ENCODE measurements around the gene DMC1.

The DMC1 gene

DNA sequence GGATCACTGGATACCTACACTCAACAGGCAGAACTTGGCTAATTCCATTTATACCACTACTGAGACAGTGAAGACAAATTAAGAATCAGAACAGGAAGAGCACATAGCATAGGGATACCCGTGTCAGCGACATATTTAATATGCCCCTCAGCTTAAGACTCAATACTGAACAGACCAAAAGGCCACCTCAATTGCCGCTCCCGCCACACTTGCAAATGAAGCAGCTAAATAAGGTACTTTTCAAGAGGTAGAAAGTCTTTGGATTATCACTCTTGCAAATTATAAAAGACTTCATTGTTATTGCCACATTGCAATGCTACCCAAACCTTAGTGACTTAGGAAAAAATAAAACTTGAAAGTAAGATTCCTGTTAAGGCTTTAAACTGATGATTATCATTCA, 67.0 kb downstream of the DMC1 start:
- DNase-seq: no peak

DNA sequence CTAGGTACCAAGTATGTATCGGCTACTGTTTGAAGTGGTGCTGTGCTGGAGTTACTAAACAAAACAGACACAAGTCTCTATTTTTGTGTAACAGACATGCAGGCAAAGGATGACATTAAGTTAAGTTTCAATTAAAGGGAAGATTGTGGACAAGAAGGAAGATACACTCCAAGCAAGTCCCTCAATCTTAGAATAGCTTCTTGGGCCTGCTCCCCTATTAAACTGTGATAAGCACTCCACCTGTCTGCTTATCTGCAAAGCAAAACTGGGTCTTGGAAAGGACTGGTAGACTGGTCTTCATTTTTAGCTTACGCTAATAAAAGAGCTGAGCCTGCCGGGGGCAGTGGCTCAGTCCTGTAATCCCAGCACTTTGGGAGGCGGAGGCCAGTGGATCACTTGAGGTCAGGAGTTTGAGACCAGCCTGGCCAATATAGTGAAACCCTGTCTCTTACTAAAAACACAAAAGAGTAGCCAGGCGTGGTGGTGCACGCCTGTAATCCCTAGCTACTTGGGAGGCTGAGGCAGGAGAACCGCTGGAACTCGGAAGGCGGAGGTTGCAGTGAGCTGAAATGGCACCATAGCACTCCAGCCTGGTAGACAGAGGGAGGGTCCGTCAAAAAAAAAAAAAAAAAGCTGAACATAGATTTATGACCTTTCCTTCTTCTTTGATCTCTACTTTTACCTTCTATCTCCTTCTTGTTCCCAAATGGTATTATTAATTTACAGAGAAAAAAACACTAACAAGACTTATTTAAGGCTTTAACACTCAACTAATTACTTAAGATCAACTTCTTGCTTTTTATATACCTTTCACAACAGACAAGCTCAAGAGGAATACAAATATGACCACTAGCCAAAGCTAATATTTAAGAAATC, 67.9 kb downstream of the DMC1 start:
- DNase-seq: no peak

DNA sequence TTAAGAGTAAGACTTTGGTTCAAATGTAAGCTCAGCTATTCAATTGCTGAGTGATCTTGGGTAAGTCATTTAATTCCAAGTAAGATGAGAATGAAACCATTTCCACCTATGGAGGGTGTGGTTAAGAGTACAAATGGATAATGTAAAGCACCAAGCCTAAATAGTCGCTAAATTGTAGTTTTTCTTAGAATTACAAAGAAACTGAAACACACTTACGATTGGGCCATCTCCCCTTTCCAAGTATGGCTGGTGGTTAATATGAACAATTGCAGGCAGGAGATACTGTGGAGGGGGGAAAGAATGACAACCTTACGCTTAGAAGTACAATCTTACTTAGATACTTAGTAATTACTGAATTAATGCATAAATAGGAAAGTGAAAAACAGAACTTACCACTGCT, 72.1 kb downstream of the DMC1 start:
- DNase-seq: no peak

DNA sequence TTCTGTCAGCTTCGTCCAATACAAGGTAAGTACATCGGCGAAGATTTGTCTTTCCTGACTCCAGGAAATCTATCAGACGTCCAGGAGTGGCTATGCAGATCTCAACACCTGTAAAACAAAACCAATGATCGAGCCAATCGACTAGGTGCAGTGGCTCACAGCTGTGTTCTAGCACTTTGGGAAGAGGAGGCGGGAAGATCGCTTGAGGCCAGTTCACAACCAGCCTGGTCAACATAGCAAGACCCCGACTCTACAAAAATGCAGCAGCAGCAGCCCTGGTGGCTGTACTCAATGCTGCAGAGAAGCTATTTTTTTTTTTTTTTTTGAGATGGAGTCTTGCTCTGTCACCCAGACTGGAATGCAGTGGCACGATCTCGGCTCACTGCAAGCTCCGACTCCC, 75.0 kb downstream of the DMC1 start:
- no peak for DNase-seq

DNA sequence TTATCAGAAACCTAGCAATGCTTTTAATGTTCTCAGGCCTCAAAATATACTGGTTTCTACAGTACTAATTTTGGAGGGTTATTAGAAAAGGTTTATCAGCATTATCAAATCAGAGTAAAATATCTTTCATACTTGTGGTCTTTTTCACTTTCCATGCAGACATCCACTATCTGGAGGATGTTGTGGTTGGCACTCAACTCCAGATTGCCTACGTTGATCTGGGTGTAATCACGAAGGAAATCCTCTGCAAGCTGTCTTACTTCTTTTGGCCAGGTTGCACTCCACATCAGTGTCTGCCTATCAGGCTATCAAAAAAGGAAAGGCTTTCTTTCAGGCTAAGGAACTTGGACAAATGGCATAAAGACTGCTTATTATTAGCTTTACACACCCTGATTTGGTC, 75.5 kb downstream of the DMC1 start:
- DNase-seq: no peak

DNA sequence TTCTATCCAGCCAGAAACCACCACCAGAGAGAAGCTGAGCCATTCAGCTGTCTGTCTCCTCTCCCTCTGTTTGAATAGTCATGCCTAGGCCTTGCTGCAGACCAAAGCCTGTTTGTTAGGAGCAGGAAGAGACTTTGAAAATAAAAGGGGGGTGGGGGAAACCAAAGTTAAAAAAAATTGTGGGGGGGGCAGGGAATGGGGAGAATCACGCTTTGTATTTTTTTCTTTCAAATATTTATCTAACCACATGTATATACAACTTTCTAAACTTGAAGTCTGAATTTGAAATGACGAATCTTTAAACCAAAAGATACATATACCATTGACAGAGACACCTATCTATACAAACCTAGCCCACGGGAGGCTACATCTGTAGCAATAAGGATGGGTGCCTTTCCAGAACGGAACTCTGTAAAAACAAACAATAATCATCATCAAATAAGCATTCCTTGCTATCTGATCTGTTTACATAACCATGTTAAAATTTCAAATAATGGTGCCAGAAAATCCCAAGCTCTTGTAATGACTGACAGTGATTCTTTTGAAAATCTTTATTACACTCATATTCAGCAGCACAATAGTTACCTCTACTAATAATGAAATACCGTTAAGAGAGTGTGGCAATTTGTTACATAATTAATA, 78.2 kb downstream of the DMC1 start:
- DNase-seq: no peak

- DNase-seq: peak in 17 of 56 donors; percentile 5 to 48 (median 18)
Observed at GRCh38 chr22:38490915-38491314, 79.1 kb downstream of the DMC1 start.

DNA sequence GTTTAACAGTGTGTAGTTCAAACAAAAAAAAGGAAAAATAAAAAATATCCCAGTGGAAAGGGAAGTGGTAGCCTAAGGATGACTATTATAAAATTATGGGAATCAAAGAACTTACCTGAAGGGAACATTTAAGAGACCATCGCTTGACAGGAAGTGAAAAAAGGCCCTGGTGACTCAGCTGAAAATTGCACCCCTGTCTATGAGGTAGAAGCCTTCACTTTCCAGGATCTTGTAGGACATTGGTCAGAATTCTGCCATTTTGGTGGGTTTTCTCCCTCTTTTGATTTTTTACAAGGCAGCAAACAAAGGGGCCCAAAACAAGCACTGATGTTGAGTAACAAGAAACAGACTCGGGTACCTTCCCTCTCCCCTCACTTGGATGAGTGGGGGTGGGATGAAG, 79.5 kb downstream of the DMC1 start:
- DNase-seq: no peak

GRCh38 chr22:38489561-38490145, 80.3 kb downstream of the DMC1 start:
- DNase-seq: no peak

DNA sequence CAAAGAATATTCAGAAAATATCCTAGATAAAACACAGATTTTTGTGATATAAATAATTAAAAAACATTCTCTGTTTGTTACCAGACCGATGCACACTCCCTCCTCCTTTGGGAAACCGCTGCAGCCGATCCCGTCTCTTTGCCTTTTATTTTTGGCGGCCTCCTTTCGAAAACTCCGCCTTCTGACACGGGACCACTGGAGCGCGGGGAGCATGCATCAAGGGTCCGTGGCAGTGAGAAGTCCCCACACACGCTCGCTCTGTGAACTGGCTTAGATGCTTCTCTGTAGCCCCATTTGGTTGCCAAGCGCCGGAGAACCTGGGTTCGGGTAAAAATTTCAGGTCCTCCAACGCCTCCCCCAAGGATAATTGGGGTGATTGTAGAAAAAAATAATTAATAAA, 80.8 kb downstream of the DMC1 start:
- DNase-seq: no peak

DNA sequence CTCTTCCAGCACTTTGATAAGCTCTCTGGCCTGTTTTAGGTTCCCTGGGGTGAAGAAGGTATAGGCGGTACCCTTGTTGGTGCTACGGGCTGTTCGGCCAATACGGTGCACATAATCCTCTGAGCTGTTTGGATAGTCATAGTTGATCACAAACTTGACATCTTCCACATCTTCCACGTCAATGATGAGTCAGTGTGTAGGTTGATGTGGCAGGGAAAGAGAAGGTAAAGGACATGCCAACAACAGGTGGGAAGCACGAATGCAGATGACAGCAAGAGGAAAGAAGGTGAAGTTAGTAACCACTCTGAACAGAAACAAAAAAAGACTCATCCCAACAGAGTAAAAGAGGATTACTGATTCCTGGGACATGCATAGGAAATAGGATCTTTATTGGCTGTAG, 82.0 kb downstream of the DMC1 start:
- DNase-seq: peak in 6 of 56 donors; percentile 6 to 28 (median 20)

DNA sequence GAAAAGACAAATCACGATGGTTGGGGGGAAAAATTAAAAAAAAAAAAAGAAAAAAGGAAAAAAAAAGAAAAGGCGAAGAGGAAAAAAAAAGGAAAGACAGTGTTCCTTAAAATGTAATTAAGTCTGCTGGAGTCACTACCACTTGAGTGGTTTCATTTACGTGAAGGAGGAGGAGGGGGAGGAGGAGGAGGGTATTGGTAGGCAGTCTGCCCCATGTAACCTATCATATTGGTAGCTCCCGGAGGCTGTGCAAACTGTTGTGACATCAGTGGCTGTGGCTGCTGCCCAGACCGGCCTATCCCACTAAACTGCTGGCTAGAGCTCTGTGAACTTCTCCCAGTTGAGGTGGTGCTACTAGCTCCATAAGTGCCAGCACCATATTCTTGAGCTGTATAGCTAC, 84.2 kb downstream of the DMC1 start:
- no peak for DNase-seq

DNA sequence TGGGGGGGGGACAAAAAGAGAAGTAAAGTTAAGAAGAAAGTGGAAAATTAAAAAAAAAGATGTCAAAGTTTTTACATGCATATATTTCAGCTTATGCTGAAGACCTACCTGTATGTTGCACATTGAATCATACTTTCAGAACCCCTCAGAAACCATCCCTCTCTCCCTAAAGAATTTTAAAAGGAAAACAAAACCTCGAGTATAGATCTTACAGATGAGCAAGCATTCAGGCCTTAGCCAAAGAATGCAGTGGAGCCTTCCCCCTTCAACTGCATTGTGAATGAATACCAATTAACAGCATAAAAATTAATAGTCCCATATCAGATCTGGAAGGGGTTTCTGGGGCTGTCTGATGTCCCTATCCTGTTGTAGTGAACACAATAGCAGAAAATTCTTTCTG, 85.7 kb downstream of the DMC1 start:
- DNase-seq: no peak

- DNase-seq: no peak
Observed at GRCh38 chr22:38482662-38483308, 87.2 kb downstream of the DMC1 start.

GRCh38 chr22:38481871-38482332, 88.1 kb downstream of the DMC1 start:
- no peak for DNase-seq

DNA sequence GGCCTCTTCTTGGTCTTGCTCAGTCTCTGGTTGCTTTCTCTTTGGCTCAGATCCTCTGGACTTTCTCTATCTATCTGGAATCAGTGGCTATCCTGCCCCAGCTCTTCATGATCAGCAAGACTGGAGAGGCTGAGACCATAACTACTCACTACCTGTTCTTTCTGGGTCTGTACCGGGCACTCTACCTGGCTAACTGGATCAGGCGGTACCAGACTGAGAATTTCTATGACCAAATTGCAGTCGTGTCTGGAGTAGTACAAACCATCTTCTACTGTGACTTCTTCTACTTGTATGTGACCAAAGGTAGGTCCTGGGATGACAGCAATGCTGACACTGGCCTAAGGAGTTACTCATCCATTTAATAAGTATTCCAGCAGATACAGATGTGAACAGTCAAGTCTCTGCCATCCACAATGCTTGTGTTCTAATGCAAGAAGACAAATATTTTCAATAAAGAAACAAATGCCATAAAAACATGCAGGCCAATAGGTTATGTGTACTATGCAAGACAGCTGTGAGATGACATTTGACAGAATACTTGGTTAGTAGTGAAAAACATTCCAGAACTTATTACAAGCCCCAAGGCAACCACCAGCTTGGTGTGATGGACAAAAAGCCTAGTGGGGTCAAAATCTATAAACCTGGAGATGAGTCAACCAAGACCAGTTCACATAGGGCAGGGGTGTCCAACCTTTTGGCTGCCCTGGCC, 88.7 kb downstream of the DMC1 start:
- DNase-seq: no peak

- DNase-seq: no peak
Observed at GRCh38 chr22:38479096-38479837, 90.7 kb downstream of the DMC1 start.

- DNase-seq: no peak
Observed at GRCh38 chr22:38477585-38477984, 92.4 kb downstream of the DMC1 start.

DNA sequence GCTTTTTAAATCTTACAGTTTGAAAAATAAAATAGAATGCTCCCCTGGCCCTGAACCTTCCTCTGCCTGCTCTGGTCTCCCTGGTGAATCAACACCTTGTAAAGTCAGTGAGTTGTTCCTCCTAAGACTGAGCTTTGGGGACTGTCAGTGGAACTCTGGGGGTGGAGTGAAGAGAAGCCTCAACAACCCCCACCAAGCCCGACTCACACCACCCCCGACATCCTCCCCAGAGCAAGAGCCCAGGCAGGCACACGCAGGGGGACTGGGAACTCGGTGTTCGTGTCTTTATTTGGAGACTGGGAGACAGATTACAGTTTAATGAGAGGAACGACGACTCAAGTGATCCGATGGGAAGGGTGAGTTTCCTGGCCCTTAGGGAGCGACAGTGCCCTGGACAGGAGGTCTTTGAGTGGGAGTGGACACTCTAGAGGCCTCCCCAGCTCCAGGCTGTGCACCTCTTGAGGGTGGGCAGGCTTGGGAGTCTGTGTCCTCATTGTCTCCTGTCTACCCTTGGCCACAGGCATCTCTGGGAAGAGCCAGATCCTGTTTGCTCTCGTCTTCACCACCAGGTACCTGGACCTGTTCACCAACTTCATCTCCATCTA, 95.9 kb downstream of the DMC1 start:
- DNase-seq: peak in 9 of 56 donors; percentile 25 to 56 (median 30)

- DNase-seq: no peak
Observed at GRCh38 chr22:38471237-38471636, 98.7 kb downstream of the DMC1 start.
